H9 (cell line): ENCODE measurements around the gene KCNMA1. TPM values are rescaled to one million over a fixed set of nuclear protein-coding genes. Genes with fewer than 3 reads are reported as not detected.

Source experiments
- DNase-seq: peaks from one replicate; pipeline ENCODE4 v3.0.0-alpha.2; 2017
- H2AFZ ChIP-seq: one replicate; pipeline ENCODE4 v1.6.1; 2013; ENCODE audit warnings: mild to moderate bottlenecking, low read length, control low read depth, moderate library complexity
- H2AK5ac ChIP-seq: 2 replicates; pipeline ENCODE4 v1.6.1; 2013; ENCODE audit warnings: low read length, control low read depth, mixed read lengths; ENCODE audit not compliant: insufficient read length
- H2BK120ac ChIP-seq: one replicate; pipeline ENCODE4 v1.6.1; 2013; ENCODE audit warnings: low read depth, mild to moderate bottlenecking, low read length, control low read depth, inconsistent platforms; ENCODE audit not compliant: poor library complexity, severe bottlenecking
- H2BK12ac ChIP-seq: 2 replicates; pipeline ENCODE4 v1.6.1; 2013; ENCODE audit warnings: low read length, control low read depth, mixed read lengths, low read depth; ENCODE audit not compliant: insufficient read length
- H2BK15ac ChIP-seq: 2 replicates; pipeline ENCODE4 v1.6.1; 2013; ENCODE audit warnings: low read depth, low read length, control low read depth
- H2BK20ac ChIP-seq: one replicate; pipeline ENCODE4 v1.6.1; 2013; ENCODE audit warnings: low read depth, mild to moderate bottlenecking, low read length, control low read depth, inconsistent platforms; ENCODE audit not compliant: poor library complexity, severe bottlenecking
- H2BK5ac ChIP-seq: 2 replicates; pipeline ENCODE4 v1.6.1; 2013; ENCODE audit warnings: low read length, control low read depth, mixed read lengths; ENCODE audit not compliant: insufficient read length
- H3K14ac ChIP-seq: 2 replicates; pipeline ENCODE4 v1.6.1; 2013; ENCODE audit warnings: low read length, control low read depth; ENCODE audit not compliant: insufficient read depth
- H3K18ac ChIP-seq: 2 replicates; pipeline ENCODE4 v1.6.1; 2013; ENCODE audit warnings: low read depth, mild to moderate bottlenecking, mixed read lengths, low read length, control low read depth; ENCODE audit not compliant: insufficient read length
- H3K23ac ChIP-seq: 2 replicates; pipeline ENCODE4 v1.6.1; 2013; ENCODE audit warnings: low read length, control low read depth, mixed read lengths, low read depth; ENCODE audit not compliant: insufficient read length
- H3K23me2 ChIP-seq: 2 replicates; pipeline ENCODE4 v1.6.1; 2013; ENCODE audit warnings: low read depth, mild to moderate bottlenecking, mixed read lengths, low read length, control low read depth; ENCODE audit not compliant: insufficient read length, poor library complexity, severe bottlenecking
- H3K27ac ChIP-seq: 2 replicates; pipeline ENCODE4 v1.5.1; 2013; ENCODE audit warnings: low read length, control low read depth, mixed read lengths, low read depth; ENCODE audit not compliant: insufficient read length
- H3K27me3 ChIP-seq: 2 replicates; pipeline ENCODE4 v1.6.1; 2013; ENCODE audit warnings: low read length, control low read depth, inconsistent platforms; ENCODE audit not compliant: insufficient read depth
- H3K4ac ChIP-seq: 2 replicates; pipeline ENCODE4 v1.6.1; 2013; ENCODE audit warnings: low read depth, mild to moderate bottlenecking, control low read depth, inconsistent platforms, low read length, moderate library complexity
- H3K4me1 ChIP-seq: 2 replicates; pipeline ENCODE4 v1.6.1; 2013; ENCODE audit warnings: low read length, control low read depth, inconsistent platforms; ENCODE audit not compliant: insufficient read depth
- H3K4me2 ChIP-seq: 2 replicates; pipeline ENCODE4 v1.6.1; 2013; ENCODE audit warnings: low read length, control low read depth, mixed read lengths; ENCODE audit not compliant: insufficient read length, insufficient read depth
- H3K56ac ChIP-seq: 2 replicates; pipeline ENCODE4 v1.6.1; 2013; ENCODE audit warnings: low read depth, mild to moderate bottlenecking, mixed read lengths, low read length, control low read depth; ENCODE audit not compliant: insufficient read length
- H3K79me1 ChIP-seq: 2 replicates; pipeline ENCODE4 v1.6.1; 2013; ENCODE audit warnings: low read depth, mild to moderate bottlenecking, moderate library complexity, low read length, control low read depth, inconsistent platforms; ENCODE audit not compliant: insufficient read depth, poor library complexity, severe bottlenecking
- H3K79me2 ChIP-seq: 2 replicates; pipeline ENCODE4 v1.6.1; 2013; ENCODE audit warnings: low read length, control low read depth, inconsistent platforms; ENCODE audit not compliant: insufficient read depth
- H3K9ac ChIP-seq: 2 replicates; pipeline ENCODE4 v1.6.1; 2013; ENCODE audit warnings: low read length, control low read depth, mixed read lengths; ENCODE audit not compliant: insufficient read length; ENCODE audit errors: extremely low read depth
- H3K9me3 ChIP-seq: one replicate; pipeline ENCODE4 v1.6.1; 2013; ENCODE audit warnings: low read depth, low read length, inconsistent platforms; ENCODE audit not compliant: control insufficient read depth
- H3T11ph ChIP-seq: one replicate; pipeline ENCODE4 v1.6.1; 2013; ENCODE audit warnings: mild to moderate bottlenecking, low read length, control low read depth, inconsistent platforms
- H4K20me1 ChIP-seq: one replicate; pipeline ENCODE4 v1.6.1; 2013; ENCODE audit not compliant: control insufficient read depth, insufficient read length, insufficient read depth
- H4K5ac ChIP-seq: 2 replicates; pipeline ENCODE4 v1.6.1; 2013; ENCODE audit warnings: low read depth, mild to moderate bottlenecking, mixed read lengths, low read length, control low read depth; ENCODE audit not compliant: insufficient read length
- H4K8ac ChIP-seq: replicated peaks from 2 replicates; pipeline ENCODE4 v1.6.1; 2013; ENCODE audit warnings: low read length, control low read depth, mixed read lengths, low read depth; ENCODE audit not compliant: insufficient read length
- H4K91ac ChIP-seq: 2 replicates; pipeline ENCODE4 v1.6.1; 2013; ENCODE audit warnings: low read depth, mild to moderate bottlenecking, moderate library complexity, mixed read lengths, low read length, control low read depth; ENCODE audit not compliant: insufficient read length
- H3K27ac Mint-ChIP-seq, 3 experiments: 2 replicates in 2 of 3; 3 replicates in 1 of 3; pipeline ENCODE4 v1.8.0; 2020 to 2021; ENCODE audit warnings: mixed read lengths in 3 of 3, mild to moderate bottlenecking in 1 of 3, moderate library complexity in 1 of 3
- H3K27me3 Mint-ChIP-seq: 2 replicates; pipeline ENCODE4 v1.8.0; 2021; ENCODE audit warnings: low read depth, mild to moderate bottlenecking, moderate library complexity, mixed read lengths
- H3K36me3 Mint-ChIP-seq, 3 experiments: 2 replicates in 2 of 3; 3 replicates in 1 of 3; pipeline ENCODE4 v1.8.0; 2020 to 2021; ENCODE audit warnings: low read depth in 3 of 3, mixed read lengths in 3 of 3; ENCODE audit not compliant: insufficient read depth in 1 of 3
- H3K4me1 Mint-ChIP-seq, 2 experiments: 2 replicates each; pipeline ENCODE4 v1.8.0; 2020; ENCODE audit warnings: mixed read lengths in 2 of 2
- H3K4me3 Mint-ChIP-seq, 2 experiments: 2 replicates in 1 of 2; 3 replicates in 1 of 2; pipeline ENCODE4 v1.8.0; 2020 to 2021; ENCODE audit warnings: mild to moderate bottlenecking in 2 of 2, mixed read lengths in 2 of 2, moderate library complexity in 1 of 2
- H3K9me3 Mint-ChIP-seq, 2 experiments: 2 replicates in 1 of 2; 3 replicates in 1 of 2; pipeline ENCODE4 v1.8.0; 2020; ENCODE audit warnings: mild to moderate bottlenecking in 2 of 2, mixed read lengths in 2 of 2, moderate library complexity in 1 of 2
- CTCF ChIP-seq: fragments of 200-600 bp; sonication (generic); conservative IDR thresholded peaks from 3 replicates; pipeline ENCODE4 v1.8.0; 2021; ENCODE audit warnings: antibody characterized with exemption, mild to moderate bottlenecking
- WGBS: extraction: QIAGEN DNeasy Blood & Tissue Kit; methylation state at CpG from one replicate; pipeline ENCODE4 v1.1.7; 2013; ENCODE audit warnings: missing lambda C conversion rate, low lambda C conversion rate, mixed read lengths; ENCODE audit not compliant: insufficient read length; ENCODE audit errors: extremely low coverage; 5-methylcytosine and 5-hydroxymethylcytosine counted together
- long read RNA-seq: library from polyadenylated mRNA; unstranded; transcript quantifications from one replicate; pipeline ENCODE4 v2.0.0, GENCODE V29; 2020
- total RNA-seq: library from RNA; stranded (reverse); gene quantifications from 2 replicates; pipeline ENCODE4 v1.2.1, GENCODE V29; 2021

Gene KCNMA1
- 1.7 and 2.0 TPM in 2 replicates for total RNA-seq
- long read RNA-seq = 0 reads

GRCh38 chr10:77637532-77638320 is at the start of gene KCNMA1:
Gene KCNMA1, minus strand, starts transcription at chr10:77637808.
- no peak; the same call in 2 of the 3 replicates for TF ChIP-seq CTCF
- H3K56ac ChIP-seq = no peak within 1 kb of the TSS
- no peak within 1 kb of the TSS for H4K91ac ChIP-seq
- H3K23me2 ChIP-seq = peaks cover 20% of the 10 kb centered on the region
- no peaks in the 10 kb centered on the region for H3K9me3 ChIP-seq
- no peak within 1 kb of the TSS for H2BK5ac ChIP-seq
- H4K5ac ChIP-seq = no peak within 1 kb of the TSS
- DNase-seq = peak; percentile 47
- no peaks in the 10 kb centered on the region; a peak in 1 of 7 replicates for H3K36me3 Mint-ChIP-seq
- no peak within 1 kb of the TSS for H3K9ac ChIP-seq
- no peak within 1 kb of the TSS for H3K4ac ChIP-seq
- H2BK20ac ChIP-seq = no peak within 1 kb of the TSS
- peaks cover 40% of the 10 kb centered on the region for H3K27me3 ChIP-seq
- H3K27ac ChIP-seq = no peak within 1 kb of the TSS
- H2AK5ac ChIP-seq = no peak within 1 kb of the TSS
- no peak within 1 kb of the TSS for H2BK15ac ChIP-seq
- H2BK120ac ChIP-seq = no peak within 1 kb of the TSS
- peaks cover 27 to 33% of the 10 kb centered on the region in 2 experiments for H3K4me1 Mint-ChIP-seq
- WGBS = no CpG with 5 or more reads among the region's 121 CpGs
- no peaks in the 10 kb centered on the region for H3K79me2 ChIP-seq
- H3K79me1 ChIP-seq = no peaks in the 10 kb centered on the region
- H3K4me2 ChIP-seq = peak within 1 kb of the TSS; percentile 69
- H3T11ph ChIP-seq = no peak within 1 kb of the TSS
- H3K27ac Mint-ChIP-seq = peak within 1 kb of the TSS in 1 of 3 experiments; percentile 82; a peak in 1 of 7 replicates
- H3K23ac ChIP-seq = no peak within 1 kb of the TSS
- H3K4me3 Mint-ChIP-seq = peak within 1 kb of the TSS; percentile 88 to 100
- H3K27me3 Mint-ChIP-seq = peaks cover 84% of the 10 kb centered on the region
- no peak within 1 kb of the TSS for H3K18ac ChIP-seq
- no peaks in the 10 kb centered on the region for H4K20me1 ChIP-seq
- H3K9me3 Mint-ChIP-seq = no peaks in the 10 kb centered on the region
- no peak within 1 kb of the TSS for H2BK12ac ChIP-seq
- H4K8ac ChIP-seq = no peak within 1 kb of the TSS
- no peaks in the 10 kb centered on the region; the same call in 1 of the 2 replicates for H3K4me1 ChIP-seq
- H2AFZ ChIP-seq = no peak within 1 kb of the TSS
- peak within 1 kb of the TSS; percentile 27; the same call in 1 of the 2 replicates for H3K14ac ChIP-seq
